Measurements from ENCODE around the gene CCDC6.

DNA sequence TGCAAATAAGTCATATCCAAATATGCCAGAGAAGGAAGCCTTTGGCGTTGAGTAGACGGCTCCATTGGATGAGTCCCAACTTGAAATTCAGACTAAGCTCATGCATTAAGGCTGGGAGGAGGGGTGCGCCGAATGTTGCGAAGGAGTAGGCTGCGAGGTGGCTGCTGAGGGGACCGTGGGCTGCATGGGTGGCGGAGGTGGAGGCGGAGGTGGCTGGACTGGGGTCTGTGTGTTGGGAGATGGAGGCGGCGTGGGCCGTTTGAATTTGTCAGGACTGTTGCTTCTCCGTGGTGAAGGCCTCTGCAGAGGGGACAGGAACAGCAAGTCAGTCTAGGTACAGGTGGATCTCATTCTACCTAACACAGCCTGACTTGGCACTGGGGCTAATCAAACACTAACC, 113.5 kb downstream of the CCDC6 start:
- TF ChIP-seq SRF (CRISPR knock-in tag; IDR thresholded peaks at IDR 0.05) (no peak), NBN (IDR thresholded peaks at IDR 0.05; ENCODE audit: low read depth) (no peak)
- TF ChIP-seq, protein P1, sequence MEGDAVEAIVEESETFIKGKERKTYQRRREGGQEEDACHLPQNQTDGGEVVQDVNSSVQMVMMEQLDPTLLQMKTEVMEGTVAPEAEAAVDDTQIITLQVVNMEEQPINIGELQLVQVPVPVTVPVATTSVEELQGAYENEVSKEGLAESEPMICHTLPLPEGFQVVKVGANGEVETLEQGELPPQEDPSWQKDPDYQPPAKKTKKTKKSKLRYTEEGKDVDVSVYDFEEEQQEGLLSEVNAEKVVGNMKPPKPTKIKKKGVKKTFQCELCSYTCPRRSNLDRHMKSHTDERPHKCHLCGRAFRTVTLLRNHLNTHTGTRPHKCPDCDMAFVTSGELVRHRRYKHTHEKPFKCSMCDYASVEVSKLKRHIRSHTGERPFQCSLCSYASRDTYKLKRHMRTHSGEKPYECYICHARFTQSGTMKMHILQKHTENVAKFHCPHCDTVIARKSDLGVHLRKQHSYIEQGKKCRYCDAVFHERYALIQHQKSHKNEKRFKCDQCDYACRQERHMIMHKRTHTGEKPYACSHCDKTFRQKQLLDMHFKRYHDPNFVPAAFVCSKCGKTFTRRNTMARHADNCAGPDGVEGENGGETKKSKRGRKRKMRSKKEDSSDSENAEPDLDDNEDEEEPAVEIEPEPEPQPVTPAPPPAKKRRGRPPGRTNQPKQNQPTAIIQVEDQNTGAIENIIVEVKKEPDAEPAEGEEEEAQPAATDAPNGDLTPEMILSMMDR (IDR thresholded peaks at IDR 0.05 in 2 of 3, conservative IDR thresholded peaks at IDR 0.05 in 1 of 3; ENCODE audit: insufficient read depth in 2 of 3, low read depth in 1 of 3, low read length in 3 of 3) = no peak
